Subcutaneous abdominal adipose tissue (tissue), 5 donors: Measurements from ENCODE around the gene IFI44.

Experiments used
- H3K27ac ChIP-seq: one replicate; pipeline ENCODE4 v1.7.0; 2013; ENCODE audit warnings: low read depth, mild to moderate bottlenecking, inconsistent platforms, low read length, moderate library complexity
- H3K27me3 ChIP-seq, 5 donors: one replicate each; pipeline ENCODE4 v1.7.0; 2013; ENCODE audit warnings: low read length in 5 of 5, inconsistent platforms in 1 of 5; ENCODE audit not compliant: control insufficient read depth in 5 of 5, insufficient read depth in 4 of 5
- H3K36me3 ChIP-seq, 5 donors: one replicate each; pipeline ENCODE4 v1.7.0; 2013; ENCODE audit warnings: low read length in 5 of 5; ENCODE audit not compliant: control insufficient read depth in 5 of 5, insufficient read depth in 5 of 5
- H3K4me1 ChIP-seq, 5 donors: one replicate each; pipeline ENCODE4 v1.7.0; 2013; ENCODE audit warnings: low read length in 5 of 5, mild to moderate bottlenecking in 3 of 5, moderate library complexity in 1 of 5; ENCODE audit not compliant: control insufficient read depth in 5 of 5, insufficient read depth in 5 of 5
- H3K4me3 ChIP-seq, 5 donors: one replicate each; pipeline ENCODE4 v1.7.0; 2013; ENCODE audit warnings: low read length in 5 of 5, low read depth in 1 of 5
- H3K9ac ChIP-seq, 5 donors: one replicate each; pipeline ENCODE4 v1.7.0; 2013; ENCODE audit warnings: low read length in 5 of 5, mild to moderate bottlenecking in 4 of 5, moderate library complexity in 3 of 5
- H3K9me3 ChIP-seq, 5 donors: one replicate each; pipeline ENCODE4 v1.7.0; 2013; ENCODE audit warnings: low read length in 5 of 5; ENCODE audit not compliant: control insufficient read depth in 5 of 5
- donor health status: healthy.
- donor health status: healthy.
- donor health status: healthy.
- donor health status: healthy.
- donor health status: healthy.

IFI44 gene

DNA sequence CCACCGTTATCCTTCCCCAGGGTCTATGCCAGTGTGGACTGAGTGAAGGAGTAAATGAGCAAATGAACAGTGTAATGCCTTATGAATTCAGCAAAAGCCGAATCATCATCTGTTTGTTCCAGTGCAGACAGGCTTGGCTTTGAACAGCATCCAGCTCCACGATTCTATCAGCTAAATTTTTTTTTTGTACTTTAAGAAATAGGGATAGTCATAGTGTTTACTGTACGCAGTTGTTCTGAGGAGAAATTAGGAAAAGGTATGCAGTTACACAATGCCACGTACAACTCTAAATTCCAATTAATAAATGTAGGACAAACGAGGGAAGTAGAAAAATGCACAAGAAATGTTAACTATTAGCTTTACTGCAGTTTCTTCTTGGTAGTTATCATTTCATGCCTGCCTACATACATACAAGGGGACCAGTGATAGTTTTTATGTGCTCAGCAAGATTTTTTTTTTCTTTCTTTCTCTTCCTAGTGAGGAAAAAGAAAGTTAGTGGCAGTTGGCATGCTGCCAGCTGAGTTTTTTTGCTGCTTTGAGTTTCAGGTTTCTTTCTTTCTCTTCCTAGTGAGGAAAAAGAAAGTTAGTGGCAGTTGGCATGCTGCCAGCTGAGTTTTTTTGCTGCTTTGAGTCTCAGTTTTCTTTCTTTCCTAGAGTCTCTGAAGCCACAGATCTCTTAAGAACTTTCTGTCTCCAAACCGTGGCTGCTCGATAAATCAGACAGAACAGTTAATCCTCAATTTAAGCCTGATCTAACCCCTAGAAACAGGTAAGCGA lies 29.6 kb upstream of the IFI44 start, which contains the start of gene IFI44L:
Gene IFI44L (plus strand): TSS at position 646 of the 777 bp plus-strand sequence. CDS start 7,468 bp downstream, outside the sequence.
- Histone ChIP-seq H3K4me3 (peak within 1 kb of the TSS; percentile 49 to 66 (median 55)), H3K9me3 (no peaks in the 10 kb centered on the region), H3K27me3 (peaks cover 0 to 3% (median 0%) of the 10 kb centered on the region in 5 donors), H3K36me3 (no peaks in the 10 kb centered on the region), H3K27ac (peak within 1 kb of the TSS; percentile 67), H3K4me1 (peaks cover 5 to 28% (median 26%) of the 10 kb centered on the region in 5 donors), H3K9ac (peak within 1 kb of the TSS; percentile 35 to 73 (median 69))

GRCh38 chr1:78620666-78621065 lies 29.0 kb upstream of the IFI44 start:
- H3K4me1 ChIP-seq = peaks cover 5 to 28% (median 26%) of the 10 kb centered on the region in 5 donors
- no peaks in the 10 kb centered on the region for H3K36me3 ChIP-seq
- peak overlapping the region; percentile 49 to 66 (median 55) for H3K4me3 ChIP-seq
- H3K9ac ChIP-seq = peak overlapping the region; percentile 35 to 73 (median 69)
- no peaks in the 10 kb centered on the region for H3K9me3 ChIP-seq
- H3K27ac ChIP-seq = peak overlapping the region; percentile 67
- peaks cover 0 to 3% (median 0%) of the 10 kb centered on the region in 5 donors for H3K27me3 ChIP-seq

DNA sequence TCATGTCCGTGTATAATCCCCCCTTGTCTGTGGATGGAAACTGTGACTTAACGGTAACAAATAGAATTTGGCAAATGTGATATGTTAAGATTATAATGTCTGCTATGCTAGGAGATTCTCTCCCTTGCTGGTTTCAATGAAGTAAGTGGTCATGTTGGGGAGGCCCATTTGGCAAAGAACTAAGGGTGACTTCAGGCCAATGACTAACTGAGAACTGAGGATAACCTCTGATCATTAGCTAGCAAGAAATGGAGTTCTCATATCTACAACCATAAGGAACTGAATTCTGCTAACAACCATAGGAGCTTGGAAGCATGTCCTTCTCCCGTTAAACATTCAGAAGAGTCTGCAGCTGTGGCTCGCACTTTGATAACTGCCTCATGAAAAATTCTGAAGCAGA lies 27.1 kb upstream of the IFI44 start:
- Histone ChIP-seq H3K27me3 (peaks cover 0 to 3% (median 0%) of the 10 kb centered on the region in 5 donors), H3K9me3 (no peaks in the 10 kb centered on the region), H3K4me1 (peaks cover 5 to 30% (median 22%) of the 10 kb centered on the region in 5 donors), H3K36me3 (no peaks in the 10 kb centered on the region), H3K9ac (no peak overlapping the region), H3K27ac (peak overlapping the region; percentile 43), H3K4me3 (peak overlapping the region in 3 of 5 donors; percentile 36 to 61 (median 55))

- no peaks in the 10 kb centered on the region for H3K9me3 ChIP-seq
- H3K36me3 ChIP-seq = no peaks in the 10 kb centered on the region
- peaks cover 3 to 24% (median 17%) of the 10 kb centered on the region in 5 donors for H3K4me1 ChIP-seq
- no peak overlapping the region for H3K9ac ChIP-seq
- H3K27ac ChIP-seq = peak overlapping the region; percentile 7
- peaks cover 0 to 3% (median 0%) of the 10 kb centered on the region in 5 donors for H3K27me3 ChIP-seq
- peak overlapping the region in 1 of 5 donors; percentile 24 for H3K4me3 ChIP-seq
Observed at GRCh38 chr1:78624035-78624434, 25.6 kb upstream of the IFI44 start.

DNA sequence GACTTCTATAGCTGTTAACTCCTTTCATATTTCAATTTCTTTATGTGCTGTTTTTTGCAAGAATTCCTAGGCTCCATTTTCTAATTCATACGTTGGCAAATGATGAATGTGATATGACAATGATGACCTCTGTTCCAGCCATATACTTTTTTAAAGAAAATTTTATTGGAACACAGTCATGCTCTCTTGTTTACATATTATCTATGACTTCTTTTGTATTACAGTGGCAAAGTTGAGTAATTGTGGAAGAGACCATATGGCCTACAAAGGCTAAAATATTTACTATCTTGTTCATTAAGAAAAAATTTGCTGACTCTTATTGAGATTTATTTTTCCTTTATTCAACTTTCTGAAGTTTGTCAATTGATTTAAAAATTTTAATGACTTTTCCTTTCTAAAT lies 22.3 kb upstream of the IFI44 start:
- Histone ChIP-seq H3K9ac (no peak overlapping the region), H3K4me1 (peaks cover 0 to 13% (median 3%) of the 10 kb centered on the region in 5 donors), H3K4me3 (no peak overlapping the region), H3K36me3 (no peaks in the 10 kb centered on the region), H3K27me3 (peaks cover 0 to 3% (median 0%) of the 10 kb centered on the region in 5 donors), H3K9me3 (no peaks in the 10 kb centered on the region), H3K27ac (no peak overlapping the region)

DNA sequence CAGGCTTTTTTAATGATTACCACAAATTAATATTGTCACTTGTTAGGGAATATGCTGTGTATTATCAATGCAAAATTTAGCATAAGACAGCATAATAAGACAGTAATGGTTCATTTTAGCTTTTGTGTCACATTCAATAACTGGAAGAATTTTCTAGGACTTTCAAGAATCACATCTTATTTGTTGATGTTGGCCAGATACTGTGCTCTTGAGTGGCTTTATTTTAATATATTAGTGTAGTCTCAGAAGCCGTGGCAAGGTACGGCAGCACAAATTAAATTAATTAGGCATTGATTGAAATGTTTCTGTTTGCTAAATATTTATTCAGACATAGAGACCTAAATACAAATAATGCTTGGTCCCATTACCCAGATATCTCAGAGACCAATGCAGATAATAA lies 19.0 kb upstream of the IFI44 start:
- H3K27ac ChIP-seq = no peak overlapping the region
- no peak overlapping the region for H3K4me3 ChIP-seq
- peaks cover 0 to 4% (median 0%) of the 10 kb centered on the region in 5 donors for H3K9me3 ChIP-seq
- H3K9ac ChIP-seq = no peak overlapping the region
- peaks cover 0 to 6% (median 0%) of the 10 kb centered on the region in 5 donors for H3K4me1 ChIP-seq
- no peaks in the 10 kb centered on the region for H3K36me3 ChIP-seq
- no peaks in the 10 kb centered on the region for H3K27me3 ChIP-seq

- Histone ChIP-seq H3K9ac (no peak overlapping the region), H3K9me3 (peaks cover 0 to 4% (median 0%) of the 10 kb centered on the region in 5 donors), H3K27me3 (no peaks in the 10 kb centered on the region), H3K27ac (no peak overlapping the region), H3K4me1 (no peaks in the 10 kb centered on the region), H3K4me3 (no peak overlapping the region), H3K36me3 (no peaks in the 10 kb centered on the region)
Observed at GRCh38 chr1:78633209-78633608, 16.4 kb upstream of the IFI44 start.

- no peak overlapping the region for H3K27ac ChIP-seq
- no peaks in the 10 kb centered on the region for H3K27me3 ChIP-seq
- peaks cover 0 to 7% (median 0%) of the 10 kb centered on the region in 5 donors for H3K9me3 ChIP-seq
- no peak overlapping the region for H3K9ac ChIP-seq
- H3K4me1 ChIP-seq = peaks cover 0 to 4% (median 0%) of the 10 kb centered on the region in 5 donors
- H3K36me3 ChIP-seq = peaks cover 0 to 6% (median 6%) of the 10 kb centered on the region in 5 donors
- no peak overlapping the region for H3K4me3 ChIP-seq
Observed at GRCh38 chr1:78640462-78640861, 9.2 kb upstream of the IFI44 start.

DNA sequence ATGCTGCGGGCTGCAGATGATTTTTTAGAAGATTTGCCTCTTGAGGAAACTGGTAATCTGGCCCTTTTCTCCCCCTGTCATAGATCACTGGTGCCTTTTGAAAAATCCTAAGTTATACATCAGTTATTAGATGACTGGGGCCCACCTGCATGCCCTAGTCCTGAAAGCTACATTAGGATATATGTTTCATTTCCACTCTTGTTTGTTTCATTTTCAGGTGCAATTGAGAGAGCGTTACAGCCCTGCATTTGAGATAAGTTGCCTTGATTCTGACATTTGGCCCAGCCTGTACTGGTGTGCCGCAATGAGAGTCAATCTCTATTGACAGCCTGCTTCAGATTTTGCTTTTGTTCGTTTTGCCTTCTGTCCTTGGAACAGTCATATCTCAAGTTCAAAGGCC lies 8.1 kb upstream of the IFI44 start:
- no peak overlapping the region for H3K9ac ChIP-seq
- peaks cover 0 to 4% (median 0%) of the 10 kb centered on the region in 5 donors for H3K4me1 ChIP-seq
- H3K9me3 ChIP-seq = peaks cover 0 to 7% (median 0%) of the 10 kb centered on the region in 5 donors
- no peak overlapping the region for H3K4me3 ChIP-seq
- H3K27me3 ChIP-seq = no peaks in the 10 kb centered on the region
- peaks cover 0 to 6% (median 6%) of the 10 kb centered on the region in 5 donors for H3K36me3 ChIP-seq
- no peak overlapping the region for H3K27ac ChIP-seq

GRCh38 chr1:78645723-78646122 lies 3.9 kb upstream of the IFI44 start:
- Histone ChIP-seq H3K4me1 (peaks cover 0 to 12% (median 10%) of the 10 kb centered on the region in 5 donors), H3K9ac (no peak overlapping the region), H3K36me3 (peaks cover 0 to 6% (median 6%) of the 10 kb centered on the region in 5 donors), H3K27me3 (no peaks in the 10 kb centered on the region), H3K27ac (no peak overlapping the region), H3K4me3 (no peak overlapping the region), H3K9me3 (peaks cover 0 to 7% (median 0%) of the 10 kb centered on the region in 5 donors)
